ENCODE results near the gene ZFR. TPM values are rescaled to one million over a fixed set of nuclear protein-coding genes. Genes with fewer than 3 reads are reported as not detected.

ZFR gene
- total RNA-seq, 2 experiments from 2014 or later: 58.8 to 61.0 TPM

DNA sequence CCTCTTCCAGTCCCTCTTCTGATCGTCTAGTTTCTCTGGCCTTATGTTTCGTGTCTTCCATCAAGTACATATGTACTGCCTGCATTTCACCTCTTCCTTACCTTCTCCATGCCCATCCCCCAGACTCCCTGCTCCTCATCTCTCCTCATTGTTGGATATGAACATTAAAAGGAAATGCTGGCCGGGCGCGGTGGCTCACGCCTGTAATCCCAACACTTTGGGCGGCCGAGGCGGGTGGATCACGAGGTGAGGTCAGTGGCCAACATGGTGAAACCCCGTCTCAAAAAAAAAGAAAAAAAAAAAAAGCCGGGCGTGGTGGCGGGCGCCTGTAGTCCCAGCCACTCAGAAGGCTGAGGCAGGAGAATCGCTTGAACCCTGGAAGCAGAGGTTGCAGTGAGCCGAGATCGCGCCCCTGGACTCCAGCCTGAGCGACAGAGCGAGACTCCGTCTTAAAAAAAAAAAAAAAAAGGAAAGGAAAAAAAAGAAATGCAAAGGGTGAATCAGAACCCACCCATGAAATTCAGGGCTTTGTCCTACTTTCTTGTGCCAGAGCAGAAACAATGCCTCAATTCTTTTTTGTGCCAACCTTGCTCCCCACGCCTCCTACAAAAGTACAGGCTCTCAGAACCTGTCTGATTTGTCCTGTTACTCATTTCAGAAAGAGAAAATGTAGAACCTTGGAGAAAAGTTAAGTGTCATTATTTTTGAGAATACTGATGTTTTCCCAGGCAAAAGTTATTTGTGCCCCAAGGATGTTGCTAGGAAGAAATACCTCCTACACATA lies 1.5 kb upstream of the ZFR start:
- TF ChIP-seq, protein P1, sequence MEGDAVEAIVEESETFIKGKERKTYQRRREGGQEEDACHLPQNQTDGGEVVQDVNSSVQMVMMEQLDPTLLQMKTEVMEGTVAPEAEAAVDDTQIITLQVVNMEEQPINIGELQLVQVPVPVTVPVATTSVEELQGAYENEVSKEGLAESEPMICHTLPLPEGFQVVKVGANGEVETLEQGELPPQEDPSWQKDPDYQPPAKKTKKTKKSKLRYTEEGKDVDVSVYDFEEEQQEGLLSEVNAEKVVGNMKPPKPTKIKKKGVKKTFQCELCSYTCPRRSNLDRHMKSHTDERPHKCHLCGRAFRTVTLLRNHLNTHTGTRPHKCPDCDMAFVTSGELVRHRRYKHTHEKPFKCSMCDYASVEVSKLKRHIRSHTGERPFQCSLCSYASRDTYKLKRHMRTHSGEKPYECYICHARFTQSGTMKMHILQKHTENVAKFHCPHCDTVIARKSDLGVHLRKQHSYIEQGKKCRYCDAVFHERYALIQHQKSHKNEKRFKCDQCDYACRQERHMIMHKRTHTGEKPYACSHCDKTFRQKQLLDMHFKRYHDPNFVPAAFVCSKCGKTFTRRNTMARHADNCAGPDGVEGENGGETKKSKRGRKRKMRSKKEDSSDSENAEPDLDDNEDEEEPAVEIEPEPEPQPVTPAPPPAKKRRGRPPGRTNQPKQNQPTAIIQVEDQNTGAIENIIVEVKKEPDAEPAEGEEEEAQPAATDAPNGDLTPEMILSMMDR (IDR thresholded peaks at IDR 0.05): no peak
- POLR2A ChIA-PET: interaction anchor here (0.6 to 1.7 kb wide), 3 partner anchors 116 to 274 kb away, joined by 3 to 20 read pairs (median 3); partner anchors contain the start of gene SUB1
- no peak for ATAC-seq (ENCODE audit: poor library complexity)
- Histone ChIP-seq H3K27me3 (ENCODE audit: control insufficient read depth in 1 of 2, insufficient read depth in 2 of 2, low read length in 2 of 2) (no peaks in the 10 kb centered on the region), H3K4me3 (ENCODE audit: low read length) (no peak overlapping the region), H3K36me3 (ENCODE audit: insufficient read depth, low read length) (no peaks in the 10 kb centered on the region), H3K4me1 (ENCODE audit: insufficient read depth, low read length) (peaks cover 21% of the 10 kb centered on the region), H3K27ac (ENCODE audit: low read depth in 1 of 2, low read length in 2 of 2) (no peak overlapping the region), H3K9me3 (ENCODE audit: control insufficient read depth in 1 of 2, insufficient read depth in 1 of 2, low read length in 2 of 2) (no peaks in the 10 kb centered on the region)
- H3K27ac Mint-ChIP-seq: peak overlapping the region; percentile 48
- H3K4me3 Mint-ChIP-seq: peak overlapping the region; percentile 93
- intact Hi-C loops (cut with DNase I, micrococcal nuclease): loop anchor here in 1 of 2 experiments (2.0 to 10.0 kb wide), 3 partner anchors 133 to 1559 kb away; partner anchors contain the start of genes AMACR, GOLPH3 and MTMR12
- H3K27me3 Mint-ChIP-seq: no peaks in the 10 kb centered on the region
- CTCF ChIA-PET: interaction anchor here (1.3 kb wide), 1 partner anchor 144 kb away, joined by 3 read pairs; no protein-coding TSS in a partner anchor
- no peak for DNase-seq
- peaks cover 12% of the 10 kb centered on the region for H3K36me3 Mint-ChIP-seq (ENCODE audit: low read depth)
- H3K9me3 Mint-ChIP-seq: no peaks in the 10 kb centered on the region
- peaks cover 25% of the 10 kb centered on the region for H3K4me1 Mint-ChIP-seq (ENCODE audit: low read depth)

DNA sequence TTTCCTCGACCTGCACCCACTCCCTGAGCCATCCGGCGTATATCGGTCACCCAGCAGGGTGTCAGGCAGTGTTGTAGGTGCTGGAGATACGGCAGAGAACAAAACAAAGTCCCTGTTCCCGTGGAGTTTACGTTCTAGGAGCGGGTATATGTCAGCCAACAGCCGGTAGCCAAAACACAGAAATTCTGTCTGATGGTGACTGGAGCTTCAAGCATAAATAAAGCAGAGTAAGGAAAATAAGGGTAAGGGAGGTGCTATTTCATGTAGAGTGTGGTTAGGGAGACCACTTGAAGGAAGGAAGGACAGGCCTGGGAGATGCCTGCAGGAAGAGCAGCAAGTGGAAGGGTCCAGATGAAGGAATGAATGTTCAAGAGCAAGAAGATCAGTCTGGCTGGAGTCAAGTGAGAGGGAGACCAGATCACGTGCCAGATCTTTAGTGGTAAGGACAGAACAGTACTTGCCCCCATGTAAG lies 783 bp upstream of the ZFR start:
- Histone ChIP-seq H3K27me3 (ENCODE audit: control insufficient read depth in 1 of 2, insufficient read depth in 2 of 2, low read length in 2 of 2) (no peaks in the 10 kb centered on the region), H3K9me3 (ENCODE audit: control insufficient read depth in 1 of 2, insufficient read depth in 1 of 2, low read length in 2 of 2) (no peaks in the 10 kb centered on the region), H3K36me3 (ENCODE audit: insufficient read depth, low read length) (no peaks in the 10 kb centered on the region), H3K4me1 (ENCODE audit: insufficient read depth, low read length) (peaks cover 24% of the 10 kb centered on the region), H3K27ac (ENCODE audit: low read depth in 1 of 2, low read length in 2 of 2) (no peak overlapping the region), H3K4me3 (ENCODE audit: low read length) (no peak overlapping the region)
- Mint-ChIP-seq H3K4me1 (ENCODE audit: low read depth) (peaks cover 26% of the 10 kb centered on the region), H3K4me3 (peak overlapping the region; percentile 93), H3K36me3 (ENCODE audit: low read depth) (peaks cover 12% of the 10 kb centered on the region), H3K27me3 (no peaks in the 10 kb centered on the region), H3K27ac (peak overlapping the region; percentile 89), H3K9me3 (no peaks in the 10 kb centered on the region)
- peak in 4 of 14 experiments; percentile 1 to 27 (median 5) for DNase-seq
- ATAC-seq (ENCODE audit: poor library complexity): no peak
- TF ChIP-seq, protein P1 (IDR thresholded peaks at IDR 0.05): no peak
- CTCF ChIA-PET: interaction anchor here (1.3 kb wide), 1 partner anchor 145 kb away, joined by 3 read pairs; no protein-coding TSS in a partner anchor
- POLR2A ChIA-PET: interaction anchor here (0.6 to 1.7 kb wide), 10 partner anchors 10 to 273 kb away, joined by 3 to 20 read pairs (median 6); partner anchors contain the start of genes GOLPH3 and SUB1
- intact Hi-C loops (cut with DNase I, micrococcal nuclease): loop anchor here in 1 of 2 experiments (2.0 to 10.0 kb wide), 3 partner anchors 133 to 1559 kb away; partner anchors contain the start of genes AMACR, GOLPH3 and MTMR12

DNA sequence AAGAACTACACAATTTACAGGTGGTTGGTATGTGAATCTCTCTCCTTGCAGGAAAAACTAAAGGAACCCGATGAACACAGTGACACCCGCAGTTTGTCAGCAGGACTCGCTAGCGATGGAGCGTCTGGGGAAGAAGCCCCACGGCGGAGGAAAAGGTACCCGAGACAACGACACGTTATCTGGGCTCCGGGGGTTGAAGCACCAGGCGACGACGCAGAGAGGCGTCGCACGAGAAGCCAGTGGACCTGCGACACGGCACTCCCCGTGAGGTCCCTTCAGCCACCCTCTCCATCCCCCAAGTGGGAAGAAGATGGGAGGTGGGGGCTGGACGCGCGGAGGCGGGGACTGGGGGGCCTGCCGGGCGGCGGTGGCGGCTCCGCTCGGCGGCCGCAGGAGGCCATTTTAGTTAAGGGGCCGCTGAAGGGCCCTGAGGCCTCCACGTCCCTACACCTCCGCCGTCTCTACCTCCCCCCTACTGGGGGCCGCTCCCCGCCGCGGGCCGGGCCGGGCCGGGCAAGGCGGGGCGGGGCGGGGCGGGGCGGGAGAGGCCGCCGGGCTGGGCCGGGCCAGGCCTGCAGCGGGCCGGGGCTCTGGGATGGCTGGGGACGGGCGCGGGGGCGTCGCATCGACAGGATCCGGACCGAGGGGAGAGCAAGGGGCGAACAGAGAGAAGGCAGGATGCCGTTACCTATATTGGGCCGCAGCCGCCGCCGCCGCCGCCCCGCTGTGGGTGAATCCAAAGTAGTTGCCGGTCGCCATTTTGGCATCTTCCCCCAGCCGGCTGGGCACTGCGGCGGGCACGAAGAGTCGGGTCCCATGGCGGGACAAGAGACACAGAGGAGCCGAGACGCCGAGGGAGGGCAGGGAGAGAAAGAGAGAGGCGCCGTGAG lies 754 bp downstream of the ZFR start:
- no peaks in the 10 kb centered on the region for H3K9me3 Mint-ChIP-seq
- peak overlapping the region; percentile 89 for H3K27ac Mint-ChIP-seq
- peaks cover 29% of the 10 kb centered on the region for H3K4me1 ChIP-seq (ENCODE audit: insufficient read depth, low read length)
- no peaks in the 10 kb centered on the region for H3K27me3 Mint-ChIP-seq
- ATAC-seq (ENCODE audit: poor library complexity): peak; percentile 28
- H3K4me3 ChIP-seq (ENCODE audit: low read length): peak overlapping the region; percentile 89
- H3K27ac ChIP-seq (ENCODE audit: low read depth in 1 of 2, low read length in 2 of 2): peak overlapping the region; percentile 88 to 91
- H3K36me3 ChIP-seq (ENCODE audit: insufficient read depth, low read length): peaks cover 9% of the 10 kb centered on the region
- peak overlapping the region; percentile 93 for H3K4me3 Mint-ChIP-seq
- TF ChIP-seq, protein P1 (IDR thresholded peaks at IDR 0.05): no peak
- H3K27me3 ChIP-seq (ENCODE audit: control insufficient read depth in 1 of 2, insufficient read depth in 2 of 2, low read length in 2 of 2): no peaks in the 10 kb centered on the region
- DNase-seq: peak; percentile 27 to 79 (median 41)
- ChIA-PET POLR2A (interaction anchor here (0.6 to 1.7 kb wide), 9 partner anchors 13 to 270 kb away, joined by 3 to 20 read pairs (median 4); partner anchors contain the start of genes GOLPH3 and SUB1), CTCF (interaction anchor here (1.6 kb wide), 1 partner anchor 146 kb away, joined by 5 read pairs; no protein-coding TSS in a partner anchor)
- intact Hi-C loops (cut with DNase I, micrococcal nuclease): loop anchor here (1.0 to 10.0 kb wide), 9 partner anchors 36 to 1561 kb away; partner anchors contain the start of genes MTMR12 (in 2 of the 2), AMACR (in 1 of the 2), C5orf22 (in 1 of the 2) and DROSHA (in 1 of the 2)
- H3K9me3 ChIP-seq (ENCODE audit: control insufficient read depth in 1 of 2, insufficient read depth in 1 of 2, low read length in 2 of 2): no peaks in the 10 kb centered on the region
- peaks cover 15% of the 10 kb centered on the region for H3K36me3 Mint-ChIP-seq (ENCODE audit: low read depth)
- H3K4me1 Mint-ChIP-seq (ENCODE audit: low read depth): peaks cover 40% of the 10 kb centered on the region

Measured in CD4-positive, alpha-beta T cell (primary cell).